OCI-LY1 (cell line): ENCODE results near the gene CBR3.

Experiments
- H2AFZ ChIP-seq: fragments of 200-600 bp; sonication (generic), shearing (Covaris generic); 2 replicates; pipeline ENCODE4 v1.6.0; 2014; ENCODE audit warnings: antibody characterized with exemption, mild to moderate bottlenecking, low read length
- H3F3A ChIP-seq: fragments of 200-600 bp; sonication (generic), shearing (Covaris generic); 2 replicates; pipeline ENCODE4 v1.6.0; 2014; ENCODE audit warnings: mild to moderate bottlenecking, antibody characterized with exemption, low read length, moderate library complexity; ENCODE audit not compliant: insufficient read depth
- H3K27ac ChIP-seq: fragments of 200-600 bp; sonication (generic); 2 replicates; pipeline ENCODE4 v1.5.1; 2014; ENCODE audit warnings: low read length, mixed run types, mild to moderate bottlenecking, low read depth; ENCODE audit not compliant: poor library complexity, severe bottlenecking
- H3K27me3 ChIP-seq: fragments of 200-600 bp; sonication (generic); 2 replicates; pipeline ENCODE4 v1.6.0; 2014; ENCODE audit warnings: antibody characterized with exemption, mild to moderate bottlenecking, low read length, moderate library complexity; ENCODE audit not compliant: insufficient read depth
- H3K36me3 ChIP-seq: fragments of 200-600 bp; sonication (generic); 2 replicates; pipeline ENCODE4 v1.6.1; 2014; ENCODE audit warnings: mild to moderate bottlenecking, antibody characterized with exemption, low read length, moderate library complexity, mixed read lengths; ENCODE audit not compliant: insufficient read depth
- H3K4me1 ChIP-seq: fragments of 200-600 bp; sonication (generic); 2 replicates; pipeline ENCODE4 v1.5.1; 2014; ENCODE audit warnings: mild to moderate bottlenecking, low read length, moderate library complexity; ENCODE audit not compliant: insufficient read depth, severe bottlenecking
- H3K4me2 ChIP-seq: fragments of 200-600 bp; sonication (generic), shearing (Covaris generic); 2 replicates; pipeline ENCODE4 v1.6.1; 2014; ENCODE audit warnings: low read length
- H3K4me3 ChIP-seq: fragments of 200-600 bp; sonication (generic); 2 replicates; pipeline ENCODE4 v1.5.1; 2014; ENCODE audit warnings: low read length, low read depth, mild to moderate bottlenecking, mixed read lengths; ENCODE audit not compliant: poor library complexity, severe bottlenecking
- H3K79me2 ChIP-seq: fragments of 200-600 bp; shearing (Covaris generic); 2 replicates; pipeline ENCODE4 v1.6.1; 2016; ENCODE audit warnings: mixed run types, low read length, mixed read lengths; ENCODE audit not compliant: insufficient read depth
- H3K9ac ChIP-seq: fragments of 200-600 bp; sonication (generic), shearing (Covaris generic); 2 replicates; pipeline ENCODE4 v1.6.1; 2014; ENCODE audit warnings: mild to moderate bottlenecking, low read length, mixed read lengths
- H3K9me2 ChIP-seq: fragments of 200-600 bp; sonication (generic), shearing (Covaris generic); 2 replicates; pipeline ENCODE4 v1.6.1; 2014; ENCODE audit warnings: low read depth, mild to moderate bottlenecking, low read length, mixed read lengths
- H3K9me3 ChIP-seq: fragments of 200-600 bp; shearing (Covaris generic); 2 replicates; pipeline ENCODE4 v1.6.1; 2014; ENCODE audit warnings: low read length, mixed read lengths
- H4K20me1 ChIP-seq: fragments of 200-600 bp; sonication (generic), shearing (Covaris generic); 2 replicates; pipeline ENCODE4 v1.6.0; 2016; ENCODE audit warnings: mild to moderate bottlenecking, low read length; ENCODE audit not compliant: insufficient read depth
- CTCF ChIP-seq: fragments of 200-600 bp; sonication (generic), shearing (Covaris generic); IDR thresholded peaks from 2 replicates; pipeline ENCODE4 v1.5.1; 2017; ENCODE audit warnings: mild to moderate bottlenecking, antibody characterized with exemption, low read length, moderate library complexity, mixed read lengths
- EZH2 ChIP-seq: fragments of 200-600 bp; sonication (generic), shearing (Covaris generic); IDR thresholded peaks from 2 replicates; pipeline ENCODE4 v1.8.0; 2017; ENCODE audit warnings: borderline replicate concordance, mixed run types, mild to moderate bottlenecking, antibody characterized with exemption, low read length, moderate library complexity, mixed read lengths

Gene CBR3

GRCh38 chr21:36113647-36114428 is 21.0 kb upstream of the CBR3 start:
- peak overlapping the region; percentile 58 for H3K4me3 ChIP-seq
- no peaks in the 10 kb centered on the region for H3K36me3 ChIP-seq
- H3K4me2 ChIP-seq, result peak overlapping the region; percentile 75
- no peaks in the 10 kb centered on the region for H4K20me1 ChIP-seq
- peak overlapping the region; percentile 72 for H3K27ac ChIP-seq
- H3K9me2 ChIP-seq, result no peaks in the 10 kb centered on the region
- peaks cover 33% of the 10 kb centered on the region for H3K4me1 ChIP-seq
- peak overlapping the region; percentile 45 for H2AFZ ChIP-seq
- H3K27me3 ChIP-seq, result no peaks in the 10 kb centered on the region
- no peaks in the 10 kb centered on the region for H3F3A ChIP-seq
- H3K79me2 ChIP-seq, result no peaks in the 10 kb centered on the region
- TF ChIP-seq EZH2, result no peak
- TF ChIP-seq CTCF, result no peak
- no peaks in the 10 kb centered on the region for H3K9me3 ChIP-seq
- H3K9ac ChIP-seq, result peak overlapping the region; percentile 55

- Histone ChIP-seq H3K79me2 (no peaks in the 10 kb centered on the region), H3K27ac (peak overlapping the region; percentile 72), H3K4me1 (peaks cover 33% of the 10 kb centered on the region), H3K9ac (no peak overlapping the region), H3F3A (no peaks in the 10 kb centered on the region), H3K36me3 (no peaks in the 10 kb centered on the region), H3K27me3 (no peaks in the 10 kb centered on the region), H3K4me3 (no peak overlapping the region), H3K9me3 (no peaks in the 10 kb centered on the region), H4K20me1 (no peaks in the 10 kb centered on the region), H3K4me2 (no peak overlapping the region), H2AFZ (0 out of 2 replicates have a peak overlapping the region, but pooled peaks have one; percentile 1), H3K9me2 (no peaks in the 10 kb centered on the region)
- TF ChIP-seq EZH2 (no peak), CTCF (no peak)
Observed at GRCh38 chr21:36115138-36115730, 19.6 kb upstream of the CBR3 start.

GRCh38 chr21:36117286-36117741 is 17.6 kb upstream of the CBR3 start:
- peaks cover 33% of the 10 kb centered on the region for H3K4me1 ChIP-seq
- no peaks in the 10 kb centered on the region for H3K9me3 ChIP-seq

More at GRCh38 chr21:36117286-36117741, 17.6 kb upstream of the CBR3 start:
- no peak overlapping the region for H3K27ac ChIP-seq
- H3K4me3 ChIP-seq, result no peak overlapping the region
- no peaks in the 10 kb centered on the region for H3F3A ChIP-seq
- H3K9me2 ChIP-seq, result no peaks in the 10 kb centered on the region
- no peaks in the 10 kb centered on the region for H3K36me3 ChIP-seq
- H3K9ac ChIP-seq, result no peak overlapping the region
- H3K27me3 ChIP-seq, result no peaks in the 10 kb centered on the region
- no peak overlapping the region for H2AFZ ChIP-seq
- TF ChIP-seq CTCF (no peak), EZH2 (no peak)
- H3K79me2 ChIP-seq, result no peaks in the 10 kb centered on the region
- no peaks in the 10 kb centered on the region for H4K20me1 ChIP-seq
- no peak overlapping the region for H3K4me2 ChIP-seq
